ENCODE measurements around the gene MLKL.

MLKL gene

DNA sequence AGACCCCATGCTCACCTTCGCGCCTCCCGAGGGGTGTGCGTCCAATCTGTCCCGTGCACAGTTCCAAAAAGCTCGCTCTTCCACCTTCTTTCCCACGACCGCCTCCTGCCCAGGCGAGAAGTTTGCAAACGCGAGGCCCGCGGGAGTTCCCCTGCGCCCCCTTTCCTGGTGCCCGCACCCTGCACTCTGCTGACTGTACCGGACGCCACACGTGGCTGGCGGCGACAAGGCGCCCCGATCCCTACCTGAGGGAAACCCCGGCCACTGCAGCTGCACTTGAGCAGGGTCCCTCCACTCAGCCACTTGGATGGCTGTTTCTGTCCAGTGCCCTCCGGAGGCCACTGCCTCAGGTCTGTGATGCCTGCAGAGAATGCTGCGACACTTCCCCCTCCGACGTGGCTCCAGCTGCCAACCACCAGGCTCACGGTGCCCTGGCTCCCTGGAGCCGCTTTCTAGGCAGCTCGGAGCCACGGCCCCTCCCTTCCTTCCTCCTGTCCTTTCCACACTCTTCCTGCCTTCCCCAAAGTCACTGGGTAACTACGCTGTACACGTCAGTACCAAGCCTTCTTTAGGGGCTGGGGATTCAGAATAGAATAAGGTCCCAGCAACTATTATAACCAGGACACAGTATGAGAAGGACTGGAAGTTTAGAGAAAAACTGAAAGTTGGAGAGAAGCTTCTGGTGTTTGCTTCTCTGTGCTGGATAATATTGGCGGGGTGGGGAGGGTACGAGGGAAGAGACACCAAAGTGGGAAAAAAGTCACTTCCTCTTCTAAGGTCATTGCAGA lies at the start of gene MLKL:
TSS of gene MLKL (minus strand) at position 425 of the 788 bp plus-strand sequence. CDS start 5,105 bp downstream, outside the sequence.
- in situ Hi-C loops (cut with HindIII; ENCODE audit: low sequenced_read_pairs), result loop anchor here (5.0 kb wide), 1 partner anchor 97 kb away; no protein-coding TSS in a partner anchor

DNA sequence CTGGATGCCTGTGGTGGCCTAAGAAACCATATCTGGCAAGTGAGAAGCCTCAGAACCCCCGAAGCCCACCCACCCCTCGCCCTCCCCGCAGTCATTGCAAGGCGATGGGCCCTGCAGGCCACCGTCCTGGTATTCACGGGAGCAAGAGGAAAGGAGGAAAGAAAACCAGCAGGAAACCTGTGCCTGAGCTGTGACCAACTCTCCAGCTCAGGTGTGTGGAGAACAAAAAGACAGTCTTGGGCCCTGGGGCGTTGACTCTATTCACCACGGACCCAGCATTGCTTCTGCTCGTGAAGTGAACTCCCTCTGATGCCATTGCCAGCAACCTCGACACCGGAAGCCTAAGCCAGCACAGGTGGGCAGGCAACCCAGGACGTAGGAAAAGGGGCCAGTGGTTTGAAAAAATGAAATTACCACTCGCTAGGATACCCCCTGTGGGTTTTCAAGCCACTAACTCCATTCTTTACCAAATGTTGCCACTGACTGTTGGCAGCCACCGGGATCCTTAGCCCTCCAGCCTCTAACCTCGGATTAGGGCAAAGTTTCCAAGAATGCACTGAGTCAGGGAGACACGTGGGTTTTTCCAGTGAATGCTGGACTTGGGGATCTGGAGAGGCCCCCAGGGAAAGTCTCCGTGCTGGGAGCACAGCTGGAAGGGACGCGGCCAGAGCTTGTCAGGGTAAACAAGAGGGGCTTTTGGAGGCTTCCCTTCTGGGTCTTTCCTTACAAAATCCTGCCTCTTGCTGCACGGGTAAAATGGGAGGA lies 48.8 kb upstream of the MLKL start:
- in situ Hi-C loops (cut with HindIII; ENCODE audit: low sequenced_read_pairs), result no loop called here

DNA sequence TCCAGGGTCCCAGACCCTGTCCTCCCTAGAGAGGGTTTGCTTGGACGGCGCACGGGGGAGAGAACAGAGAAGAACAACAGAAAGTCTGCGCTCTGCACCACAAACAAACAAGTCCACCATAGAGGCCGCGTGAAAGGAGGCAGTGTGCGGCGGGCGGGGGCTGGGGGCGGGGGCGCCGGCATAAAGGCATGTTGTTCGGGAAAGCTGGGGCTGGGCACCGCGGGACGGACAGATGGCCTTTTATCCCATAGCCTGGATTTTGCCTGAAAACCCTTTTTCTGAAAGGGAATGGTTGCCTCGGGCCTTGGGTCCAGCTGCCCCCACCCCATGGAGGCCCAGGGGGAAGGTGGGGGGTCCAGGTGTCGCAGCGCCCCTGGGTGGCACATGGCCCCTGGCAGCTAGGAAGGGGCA lies 48.0 kb upstream of the MLKL start:
- in situ Hi-C loops (cut with HindIII; ENCODE audit: low sequenced_read_pairs), result no loop called here

DNA sequence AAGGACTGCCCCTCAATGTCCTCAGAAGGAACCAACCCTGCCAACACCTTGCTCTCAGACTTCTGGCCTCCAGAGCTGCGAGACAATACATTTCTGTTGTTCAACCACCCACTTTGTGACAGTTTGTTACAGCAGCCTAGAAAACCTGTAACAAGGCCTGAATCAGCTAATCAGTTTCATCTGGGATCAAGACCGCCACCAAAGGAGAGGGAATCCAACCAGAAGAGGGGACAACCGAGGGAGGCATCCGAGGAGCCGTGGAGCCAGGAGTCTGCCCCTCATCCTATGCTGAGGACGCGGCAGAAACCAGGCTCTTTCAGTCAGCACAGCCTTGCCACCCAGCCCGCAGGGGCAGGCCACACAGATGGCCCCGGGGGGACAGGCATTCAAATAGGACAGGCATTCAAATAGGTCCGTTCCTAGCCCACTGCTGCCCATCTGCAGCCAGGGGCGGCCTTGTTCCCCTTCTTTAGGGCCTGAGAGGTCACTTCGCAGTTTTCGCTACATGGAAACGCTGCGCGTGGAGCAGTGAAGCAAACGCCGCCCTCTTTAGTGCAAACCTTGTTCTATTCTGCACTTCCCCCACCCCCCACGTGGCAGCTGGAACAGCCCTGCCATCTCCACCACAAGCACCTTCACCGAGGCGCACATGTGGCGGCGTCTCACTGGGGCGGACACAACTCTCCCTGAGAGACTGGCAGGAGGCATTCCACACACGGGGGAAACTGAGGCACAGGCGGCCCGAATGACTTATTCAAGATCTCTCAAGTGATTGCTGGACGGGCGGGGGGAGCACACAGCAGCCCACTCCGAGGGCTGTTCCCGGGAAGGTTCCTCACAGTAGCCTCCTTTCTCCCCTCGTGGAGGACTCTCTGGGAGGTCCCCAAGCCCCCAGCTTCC lies 47.3 kb upstream of the MLKL start:
- in situ Hi-C loops (cut with HindIII; ENCODE audit: low sequenced_read_pairs), result no loop called here

DNA sequence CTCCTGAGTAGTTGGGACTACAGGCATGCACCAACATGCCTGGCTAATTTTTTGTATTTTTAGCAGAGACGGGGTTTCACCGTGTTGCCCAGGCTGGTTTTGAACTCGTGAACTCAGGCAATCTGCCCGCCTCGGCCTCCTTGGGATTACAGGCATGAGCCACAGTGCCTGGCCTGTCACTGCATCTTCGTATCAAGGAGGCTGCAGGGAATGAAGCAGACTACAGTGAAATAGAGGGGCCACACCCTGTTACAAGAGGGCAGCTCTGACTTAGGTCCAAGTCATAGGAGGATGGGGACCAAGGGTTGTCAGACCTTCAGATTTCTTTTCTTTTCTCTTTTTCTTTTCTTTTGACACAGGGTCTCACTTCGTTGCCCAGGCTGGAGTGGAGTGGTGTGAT lies 45.3 kb upstream of the MLKL start:
- in situ Hi-C loops (cut with HindIII; ENCODE audit: low sequenced_read_pairs), result no loop called here

DNA sequence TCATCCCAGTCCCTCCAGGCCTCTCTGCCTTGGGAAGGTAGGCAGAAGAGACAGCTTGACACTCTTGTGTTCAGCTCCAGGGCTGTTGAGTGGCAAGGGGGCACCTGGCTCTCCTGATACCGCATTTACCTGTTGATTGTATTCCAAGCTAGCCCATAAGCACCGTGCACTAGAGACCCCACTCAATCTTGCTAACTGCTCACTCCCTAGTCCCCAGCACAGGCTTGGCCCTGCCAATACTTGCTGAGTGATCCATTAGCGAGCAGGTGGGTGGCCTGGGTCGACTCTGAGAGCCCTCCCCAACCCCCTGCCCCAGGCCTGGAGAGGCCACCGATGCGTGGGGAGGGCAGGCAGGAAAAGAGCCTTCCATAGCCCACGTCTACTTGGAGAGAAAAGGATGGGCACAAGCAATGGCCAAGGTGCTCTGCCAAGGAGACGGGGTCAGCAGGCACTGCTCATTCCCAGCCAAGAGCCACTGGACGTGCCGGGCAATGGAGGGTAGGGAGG lies 44.5 kb upstream of the MLKL start:
- in situ Hi-C loops (cut with HindIII; ENCODE audit: low sequenced_read_pairs), result no loop called here

DNA sequence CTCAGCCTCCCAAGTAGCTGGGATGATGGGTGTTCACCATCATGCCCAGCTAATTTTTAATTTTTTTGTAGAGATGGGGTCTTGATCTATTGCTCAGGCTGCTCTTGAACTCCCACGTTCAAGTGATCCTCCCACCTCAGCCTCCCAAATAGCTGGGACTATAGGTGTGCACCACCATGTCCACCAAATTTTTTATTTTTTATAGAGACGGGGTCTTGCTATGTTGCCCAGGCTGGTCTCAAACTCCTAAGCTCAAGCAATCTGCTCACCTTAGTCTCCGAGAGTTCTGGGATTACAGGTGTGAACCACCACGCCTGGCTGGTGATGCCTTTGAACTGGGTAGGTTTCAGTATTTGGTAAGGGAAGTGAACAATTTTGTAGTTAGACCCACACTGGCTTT lies 43.9 kb upstream of the MLKL start:
- in situ Hi-C loops (cut with HindIII; ENCODE audit: low sequenced_read_pairs), result loop anchor here (5.0 kb wide), 1 partner anchor 58 kb away; no protein-coding TSS in a partner anchor

DNA sequence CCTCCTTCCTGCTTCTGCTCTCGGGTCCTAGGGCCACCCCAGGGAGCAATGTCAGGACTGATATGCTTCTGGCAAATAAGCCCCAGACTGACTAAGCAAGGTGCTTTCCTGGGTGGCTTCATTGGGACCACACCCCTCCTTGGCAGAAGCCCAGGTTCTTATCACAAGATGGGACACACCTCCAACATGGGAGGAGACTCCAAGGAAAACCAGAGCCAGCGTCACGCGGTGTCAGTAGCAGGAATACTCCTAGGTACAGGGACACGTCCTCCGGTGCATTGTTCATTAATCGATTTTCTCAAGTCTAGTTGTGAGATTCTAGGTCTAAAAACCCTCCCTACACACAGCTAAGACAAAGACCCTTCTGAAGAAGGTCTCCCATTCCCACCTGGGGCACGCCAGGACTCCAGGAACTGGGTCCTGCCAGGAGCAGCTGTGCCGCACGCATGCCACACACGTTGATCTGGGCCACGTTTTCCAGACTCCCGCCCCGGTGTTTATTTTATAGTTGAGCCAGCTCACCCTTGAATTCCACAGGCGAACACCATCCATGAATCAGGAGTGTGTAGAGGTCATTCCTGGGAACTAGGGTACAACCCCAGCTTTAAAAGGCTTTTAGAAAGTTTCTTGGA lies 43.1 kb upstream of the MLKL start:
- in situ Hi-C loops (cut with HindIII; ENCODE audit: low sequenced_read_pairs), result loop anchor here (5.0 kb wide), 1 partner anchor 59 kb away; no protein-coding TSS in a partner anchor

DNA sequence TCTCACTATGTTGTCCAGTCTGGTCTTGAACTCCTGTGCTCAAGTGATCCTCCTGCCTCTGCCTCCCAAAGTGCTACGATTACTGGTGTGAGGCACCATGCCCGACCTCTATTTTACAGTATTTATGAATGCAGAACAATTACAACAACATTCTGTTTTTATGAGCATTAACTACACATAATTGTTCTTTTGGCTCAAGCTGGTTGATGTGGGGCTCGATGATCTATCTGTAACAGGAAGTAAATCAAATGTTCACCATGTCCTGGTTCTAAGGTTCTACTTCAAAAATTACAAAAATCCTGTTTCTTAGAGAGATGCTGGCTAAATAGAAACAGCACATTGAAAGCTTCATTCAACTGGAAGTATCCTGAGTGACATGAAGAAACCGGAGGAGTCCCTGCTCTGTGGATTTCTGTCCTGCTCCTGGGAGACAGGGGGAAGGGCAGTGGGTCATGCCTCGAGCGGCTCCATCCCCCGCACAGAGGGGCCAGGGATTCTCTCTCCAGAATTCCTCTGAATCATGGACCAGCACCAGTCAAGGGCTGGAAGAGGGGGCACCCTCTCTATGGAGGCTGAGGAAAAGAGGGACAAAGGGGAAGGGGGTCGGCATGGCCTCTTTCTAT lies 42.5 kb upstream of the MLKL start:
- in situ Hi-C loops (cut with HindIII; ENCODE audit: low sequenced_read_pairs), result loop anchor here (5.0 kb wide), 1 partner anchor 59 kb away; no protein-coding TSS in a partner anchor

DNA sequence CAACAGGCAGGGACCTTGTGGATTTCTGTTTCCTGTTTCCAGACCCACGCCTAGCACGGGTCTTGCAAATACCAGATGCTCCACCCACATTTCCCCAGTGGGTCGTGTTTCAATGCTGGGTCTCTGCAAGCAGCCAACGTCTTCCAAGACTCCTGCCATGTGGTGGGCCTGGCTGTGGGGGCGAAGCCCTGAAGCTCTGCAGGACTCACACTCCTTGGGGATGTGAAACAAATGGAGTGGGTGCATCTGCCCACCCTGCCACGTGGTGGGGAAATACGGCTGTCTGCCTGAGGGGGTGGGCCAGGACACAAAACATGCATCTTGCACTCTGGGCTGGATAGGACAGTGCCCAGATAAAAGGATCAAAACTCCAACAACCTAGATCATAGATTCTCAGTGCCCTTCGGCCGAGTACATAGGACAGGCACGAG lies 41.4 kb upstream of the MLKL start:
- in situ Hi-C loops (cut with HindIII; ENCODE audit: low sequenced_read_pairs), result loop anchor here (5.0 kb wide), 1 partner anchor 60 kb away; no protein-coding TSS in a partner anchor

GRCh38 chr16:74740795-74741304 lies 40.2 kb upstream of the MLKL start:
- in situ Hi-C loops (cut with HindIII; ENCODE audit: low sequenced_read_pairs), result loop anchor here (5.0 kb wide), 1 partner anchor 61 kb away; no protein-coding TSS in a partner anchor

DNA sequence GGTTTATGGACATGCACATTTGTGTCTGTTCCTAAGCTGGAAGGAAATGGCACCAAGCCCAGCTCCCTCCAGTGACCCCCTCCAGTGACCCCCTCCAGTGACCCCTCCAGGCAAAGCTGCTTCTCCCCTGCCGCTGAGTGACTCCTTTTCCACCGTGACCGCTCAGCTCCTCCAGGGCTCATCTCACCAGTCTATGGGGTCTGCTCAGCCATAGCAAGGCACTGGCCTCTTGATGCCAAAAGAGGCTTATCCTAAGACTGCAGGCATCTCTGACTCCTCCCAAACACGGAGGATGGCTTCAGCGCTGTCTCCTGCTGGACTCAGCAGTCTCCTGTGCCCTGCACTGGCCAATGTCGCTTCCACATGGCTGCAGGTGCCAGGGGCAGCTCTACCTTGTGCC lies 38.6 kb upstream of the MLKL start:
- in situ Hi-C loops (cut with HindIII; ENCODE audit: low sequenced_read_pairs), result no loop called here

DNA sequence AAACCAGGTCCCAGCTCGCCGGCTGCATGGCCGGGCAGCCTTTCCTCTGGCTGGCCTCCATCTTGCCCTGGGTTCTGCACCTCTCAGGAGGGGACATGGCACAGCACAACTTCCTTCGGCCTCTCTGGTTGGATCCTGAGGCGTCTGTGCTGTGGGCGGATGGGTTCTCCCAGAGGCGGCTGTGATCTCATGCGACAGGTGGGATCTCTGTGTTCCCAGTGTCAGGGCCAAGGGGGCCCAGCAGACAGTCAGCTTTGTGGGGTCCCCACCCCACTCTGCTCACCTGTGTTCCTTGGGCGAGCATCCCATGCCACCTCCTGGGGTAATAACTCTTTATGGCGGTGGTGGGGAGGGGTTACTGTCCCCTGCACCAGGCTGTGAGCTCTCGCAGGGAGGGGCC lies 38.2 kb upstream of the MLKL start:
- in situ Hi-C loops (cut with HindIII; ENCODE audit: low sequenced_read_pairs), result no loop called here

DNA sequence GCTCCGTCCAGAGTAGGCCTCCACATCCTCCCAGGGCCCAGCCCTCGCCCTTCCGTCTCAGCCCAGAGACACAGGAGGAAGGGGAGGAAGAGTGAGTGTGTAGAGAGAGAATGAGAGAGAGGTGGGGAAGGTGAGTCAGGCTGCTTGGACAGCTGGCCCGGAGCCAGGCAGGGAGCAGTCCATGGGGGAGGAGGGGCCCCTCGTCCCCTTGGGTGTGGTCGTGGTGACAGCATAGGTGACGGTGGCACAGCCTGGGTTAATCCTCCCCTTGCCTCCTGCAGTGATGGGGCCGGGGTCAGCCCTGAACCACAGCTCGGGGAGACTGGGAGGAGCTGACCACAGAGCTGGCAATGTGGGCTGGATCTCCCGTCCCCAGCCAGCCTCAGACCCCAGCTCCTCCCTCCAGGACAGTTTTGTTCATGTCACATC lies 37.5 kb upstream of the MLKL start:
- in situ Hi-C loops (cut with HindIII; ENCODE audit: low sequenced_read_pairs), result no loop called here

GRCh38 chr16:74737521-74737920 lies 36.9 kb upstream of the MLKL start:
- in situ Hi-C loops (cut with HindIII; ENCODE audit: low sequenced_read_pairs), result no loop called here

DNA sequence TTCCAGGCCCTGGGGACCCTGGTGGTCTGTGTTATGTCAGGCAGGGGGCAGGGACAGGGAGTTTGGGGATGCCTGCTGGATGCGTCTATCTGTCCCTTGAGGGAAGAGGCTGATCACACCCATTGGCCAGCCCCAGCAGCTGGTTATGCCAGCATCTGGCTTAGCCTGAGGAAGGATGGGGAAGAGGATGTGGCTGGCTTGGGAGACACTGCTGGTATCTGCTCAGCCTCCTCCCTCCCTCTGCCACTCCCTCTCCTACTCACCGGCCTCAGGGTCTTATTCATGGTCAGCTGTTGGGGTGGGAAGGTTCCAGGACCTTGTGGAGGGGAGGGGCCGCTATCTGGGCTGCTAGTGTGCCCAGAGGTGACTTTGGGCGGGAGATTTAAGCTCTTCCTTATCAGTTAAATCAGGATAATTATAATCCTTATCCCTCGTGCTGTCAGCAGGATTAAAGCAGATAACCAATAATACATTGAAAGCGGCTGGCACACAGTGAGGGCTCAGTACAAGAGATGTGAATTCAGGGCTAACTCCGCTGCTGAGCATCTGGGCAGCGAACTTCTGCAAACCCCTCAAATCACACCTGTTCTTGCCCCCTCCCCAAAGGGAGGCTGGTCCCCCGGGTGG lies 36.0 kb upstream of the MLKL start:
- in situ Hi-C loops (cut with HindIII; ENCODE audit: low sequenced_read_pairs), result no loop called here

DNA sequence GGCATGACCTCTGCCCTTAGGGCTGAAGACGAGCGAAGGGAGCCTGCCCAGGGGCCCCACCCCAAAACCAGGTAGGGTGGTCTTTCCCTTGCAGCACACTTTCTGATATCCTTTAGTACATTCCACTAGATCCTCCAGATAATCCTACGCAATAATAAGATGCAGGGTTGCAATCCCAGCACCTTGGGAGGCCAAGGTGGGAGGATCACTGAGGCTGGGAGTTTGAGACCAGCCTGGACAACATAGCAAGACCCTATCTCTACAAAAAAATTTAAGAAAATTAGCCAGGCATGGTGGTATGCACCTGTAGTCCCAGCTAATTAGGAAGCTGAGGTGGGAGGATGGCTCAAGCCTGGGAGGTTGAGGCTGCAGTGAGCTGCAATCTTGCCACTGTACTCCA lies 34.9 kb upstream of the MLKL start:
- in situ Hi-C loops (cut with HindIII; ENCODE audit: low sequenced_read_pairs), result no loop called here

DNA sequence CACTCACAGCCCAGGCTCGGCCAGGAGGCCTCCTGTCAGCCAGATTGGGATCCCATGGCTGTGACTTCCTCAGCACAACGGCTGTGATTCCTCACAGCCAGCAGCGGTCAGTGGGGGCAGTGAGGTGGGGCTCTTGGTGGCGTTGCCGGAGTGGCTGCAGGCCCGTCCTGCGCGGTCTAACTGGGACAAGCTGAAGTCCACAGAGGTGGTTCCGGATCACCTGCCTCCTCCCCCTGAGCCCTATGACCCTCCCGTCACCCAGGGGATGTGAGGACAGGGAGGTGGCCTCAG lies 34.4 kb upstream of the MLKL start:
- in situ Hi-C loops (cut with HindIII; ENCODE audit: low sequenced_read_pairs), result no loop called here
